Peyer's patch (tissue), 4 donors: Measurements from ENCODE around the gene WASL.

Experiments used
- CTCF ChIP-seq, 6 experiments: fragments of 450-650 bp in 4 of 6; fragments of 200-600 bp in 2 of 6; sonication (generic) in 1 of 6; IDR thresholded peaks; one replicate each; pipeline ENCODE4 v1.5.1; 2017 to 2019; ENCODE audit warnings: antibody characterized with exemption in 6 of 6, mild to moderate bottlenecking in 3 of 6, moderate library complexity in 1 of 6
- POLR2A ChIP-seq, 2 donors: fragments of 450-650 bp; IDR thresholded peaks; one replicate each; pipeline ENCODE4 v1.5.1; 2017; ENCODE audit warnings: antibody characterized with exemption in 2 of 2, mild to moderate bottlenecking in 2 of 2, moderate library complexity in 2 of 2

- TF ChIP-seq CTCF (IDR thresholded peaks at IDR 0.05), result no peak
- TF ChIP-seq POLR2A (IDR thresholded peaks at IDR 0.05), result no peak
Observed at GRCh38 chr7:123719197-123719721, 29.5 kb downstream of the WASL start.
